ENCODE results near the gene ITPR1. TPM values are rescaled to one million over a fixed set of nuclear protein-coding genes. Genes with fewer than 3 reads are reported as not detected.

The ITPR1 gene
- total RNA-seq, 2 donors from 2014 or later = 7.0 to 18.2 TPM

DNA sequence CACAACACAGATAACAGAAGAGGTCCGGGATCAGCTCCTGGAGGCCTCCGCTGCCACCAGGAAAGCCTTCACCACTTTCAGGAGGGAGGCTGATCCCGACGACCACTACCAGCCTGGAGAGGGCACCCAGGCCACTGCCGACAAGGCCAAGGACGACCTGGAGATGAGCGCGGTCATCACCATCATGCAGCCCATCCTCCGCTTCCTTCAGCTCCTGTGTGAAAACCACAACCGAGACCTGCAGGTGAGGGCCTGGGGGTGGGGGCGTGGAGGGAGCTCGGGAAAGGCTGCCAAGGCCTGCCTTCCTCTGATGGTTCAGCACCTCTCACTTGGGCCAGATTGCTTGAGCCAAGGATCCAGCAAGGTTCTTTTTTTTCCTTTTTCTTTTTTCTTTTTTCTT, 275.4 kb downstream of the ITPR1 start:
- Histone ChIP-seq H3K4me3 (no peak overlapping the region), H3K27ac (no peak overlapping the region), H3K27me3 (no peaks in the 10 kb centered on the region), H3K36me3 (no peaks in the 10 kb centered on the region), H3K9me3 (no peaks in the 10 kb centered on the region), H3K4me1 (peaks cover 13% of the 10 kb centered on the region), H3K9ac (ENCODE audit: low read depth in 2 of 2, low read length in 2 of 2) (no peak overlapping the region)
- DNase-seq = no peak
- intact Hi-C loops (cut with DNase I) = no loop called here
- TF ChIP-seq, protein P1, sequence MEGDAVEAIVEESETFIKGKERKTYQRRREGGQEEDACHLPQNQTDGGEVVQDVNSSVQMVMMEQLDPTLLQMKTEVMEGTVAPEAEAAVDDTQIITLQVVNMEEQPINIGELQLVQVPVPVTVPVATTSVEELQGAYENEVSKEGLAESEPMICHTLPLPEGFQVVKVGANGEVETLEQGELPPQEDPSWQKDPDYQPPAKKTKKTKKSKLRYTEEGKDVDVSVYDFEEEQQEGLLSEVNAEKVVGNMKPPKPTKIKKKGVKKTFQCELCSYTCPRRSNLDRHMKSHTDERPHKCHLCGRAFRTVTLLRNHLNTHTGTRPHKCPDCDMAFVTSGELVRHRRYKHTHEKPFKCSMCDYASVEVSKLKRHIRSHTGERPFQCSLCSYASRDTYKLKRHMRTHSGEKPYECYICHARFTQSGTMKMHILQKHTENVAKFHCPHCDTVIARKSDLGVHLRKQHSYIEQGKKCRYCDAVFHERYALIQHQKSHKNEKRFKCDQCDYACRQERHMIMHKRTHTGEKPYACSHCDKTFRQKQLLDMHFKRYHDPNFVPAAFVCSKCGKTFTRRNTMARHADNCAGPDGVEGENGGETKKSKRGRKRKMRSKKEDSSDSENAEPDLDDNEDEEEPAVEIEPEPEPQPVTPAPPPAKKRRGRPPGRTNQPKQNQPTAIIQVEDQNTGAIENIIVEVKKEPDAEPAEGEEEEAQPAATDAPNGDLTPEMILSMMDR (IDR thresholded peaks at IDR 0.05) = no peak

DNA sequence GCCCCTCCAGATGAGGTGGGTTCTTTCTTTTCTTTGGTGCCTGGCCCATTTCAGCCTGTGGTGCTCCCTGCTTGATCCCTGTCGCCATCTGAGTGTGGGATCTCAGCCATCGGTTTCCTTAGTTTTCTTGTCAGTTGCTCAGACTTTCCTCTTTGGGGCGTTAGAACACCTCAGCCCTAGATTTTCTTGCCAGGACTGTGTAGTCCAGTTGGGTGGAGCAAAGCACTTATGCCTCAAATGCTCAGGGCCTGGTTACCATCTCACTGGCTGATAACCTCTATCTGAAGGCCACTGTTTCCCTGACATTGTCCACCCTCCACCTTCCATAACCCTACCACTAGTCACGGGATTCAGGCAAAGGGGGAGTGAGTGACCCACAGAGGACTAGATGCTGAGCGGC, 277.4 kb downstream of the ITPR1 start:
- intact Hi-C loops (cut with DNase I) = no loop called here
- TF ChIP-seq, protein P1 (IDR thresholded peaks at IDR 0.05) = no peak
- no peaks in the 10 kb centered on the region for H3K9me3 ChIP-seq
- no peak overlapping the region for H3K4me3 ChIP-seq
- H3K36me3 ChIP-seq = no peaks in the 10 kb centered on the region
- DNase-seq = no peak
- no peaks in the 10 kb centered on the region for H3K27me3 ChIP-seq
- no peak overlapping the region for H3K27ac ChIP-seq
- H3K4me1 ChIP-seq = peaks cover 15% of the 10 kb centered on the region
- peak overlapping the region in 1 of 2 donors; percentile 43 for H3K9ac ChIP-seq (ENCODE audit: low read depth in 2 of 2, low read length in 2 of 2)

DNA sequence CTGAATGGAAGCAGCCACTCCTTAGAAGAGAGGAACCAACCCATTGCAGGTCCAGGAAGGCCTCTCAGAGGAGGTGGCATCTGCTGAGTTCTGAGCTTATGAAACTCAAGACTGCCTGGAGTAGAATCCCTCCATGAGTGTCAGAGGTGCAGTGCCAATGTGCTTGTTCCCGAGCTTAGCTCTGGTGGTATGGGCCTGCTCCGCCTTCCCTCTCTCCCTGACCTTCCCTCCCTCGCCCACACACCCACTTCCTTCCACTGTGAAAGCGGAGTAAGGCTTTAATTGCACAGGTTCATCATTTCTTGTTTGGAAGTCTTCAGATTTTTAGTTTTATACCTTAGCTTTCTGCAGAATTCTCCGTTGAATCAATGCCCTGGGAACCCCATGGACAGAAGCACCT, 278.1 kb downstream of the ITPR1 start:
- peak overlapping the region in 1 of 2 donors; percentile 43 for H3K9ac ChIP-seq (ENCODE audit: low read depth in 2 of 2, low read length in 2 of 2)
- TF ChIP-seq, protein P1 (IDR thresholded peaks at IDR 0.05) = no peak
- H3K4me1 ChIP-seq = peaks cover 15% of the 10 kb centered on the region
- H3K27ac ChIP-seq = no peak overlapping the region
- H3K9me3 ChIP-seq = no peaks in the 10 kb centered on the region
- no peak for DNase-seq
- intact Hi-C loops (cut with DNase I) = no loop called here
- no peaks in the 10 kb centered on the region for H3K36me3 ChIP-seq
- H3K27me3 ChIP-seq = no peaks in the 10 kb centered on the region
- H3K4me3 ChIP-seq = no peak overlapping the region

DNA sequence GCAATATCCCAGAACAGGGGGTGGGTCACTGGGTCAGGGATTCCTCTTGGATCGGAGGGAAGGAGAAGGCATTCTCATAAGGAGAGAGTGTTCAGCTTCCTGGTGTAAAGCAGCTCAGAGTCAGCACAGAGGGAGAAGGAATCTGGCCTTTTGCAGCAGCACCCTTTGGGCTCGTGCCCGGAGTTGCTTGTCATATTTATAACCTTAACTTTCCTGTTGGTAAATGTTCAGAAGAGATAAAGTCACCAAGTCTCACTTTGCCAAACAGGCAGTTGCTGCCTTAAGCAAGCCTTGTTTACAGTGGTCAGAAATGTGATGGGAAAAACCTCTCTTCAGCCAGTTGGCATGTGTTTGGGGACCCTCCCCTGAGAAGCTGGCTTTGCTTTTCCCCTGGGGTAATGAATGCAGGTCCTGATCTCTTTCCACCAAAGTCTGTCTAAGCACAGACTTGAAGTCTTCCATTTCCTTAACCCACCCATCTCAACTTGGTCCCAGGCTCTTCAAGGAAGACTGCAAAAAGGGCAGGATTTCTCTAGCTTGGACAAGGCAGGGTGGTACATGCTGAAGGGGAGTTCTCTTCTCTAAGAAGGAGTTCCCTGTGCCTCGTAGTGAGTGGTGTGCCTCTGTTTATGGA, 279.1 kb downstream of the ITPR1 start:
- H3K36me3 ChIP-seq = no peaks in the 10 kb centered on the region
- H3K4me3 ChIP-seq = no peak overlapping the region
- H3K27me3 ChIP-seq = no peaks in the 10 kb centered on the region
- DNase-seq = peak; percentile 85
- no peaks in the 10 kb centered on the region for H3K9me3 ChIP-seq
- H3K9ac ChIP-seq (ENCODE audit: low read depth in 2 of 2, low read length in 2 of 2) = peak overlapping the region in 1 of 2 donors; percentile 73
- TF ChIP-seq, protein P1 (IDR thresholded peaks at IDR 0.05) = no peak
- peaks cover 17% of the 10 kb centered on the region for H3K4me1 ChIP-seq
- H3K27ac ChIP-seq = peak overlapping the region; percentile 84
- intact Hi-C loops (cut with DNase I) = no loop called here

DNA sequence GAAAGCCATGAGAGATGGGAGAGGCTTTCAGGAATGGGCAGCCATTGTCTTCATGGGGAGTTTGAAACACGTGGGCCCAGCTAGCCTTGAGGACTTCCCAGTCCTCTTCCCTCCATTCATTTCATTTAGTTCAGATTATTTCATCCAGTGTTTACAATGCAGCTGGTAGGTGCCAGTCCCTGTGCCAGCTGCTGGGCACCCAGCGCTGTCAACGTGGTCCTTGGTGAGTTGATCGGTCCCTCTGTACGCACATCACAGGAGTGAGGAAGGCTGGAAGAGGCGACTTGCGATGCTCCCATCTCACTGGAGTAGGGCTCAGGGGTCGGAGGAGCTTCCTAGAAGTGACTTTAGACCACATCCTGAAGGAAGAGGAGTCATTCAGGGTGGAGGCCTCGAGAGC, 279.7 kb downstream of the ITPR1 start:
- peak overlapping the region; percentile 84 for H3K27ac ChIP-seq
- H3K4me1 ChIP-seq = peaks cover 18% of the 10 kb centered on the region
- no peak overlapping the region for H3K4me3 ChIP-seq
- no peaks in the 10 kb centered on the region for H3K27me3 ChIP-seq
- TF ChIP-seq, protein P1 (IDR thresholded peaks at IDR 0.05) = no peak
- intact Hi-C loops (cut with DNase I) = no loop called here
- no peaks in the 10 kb centered on the region for H3K36me3 ChIP-seq
- no peaks in the 10 kb centered on the region for H3K9me3 ChIP-seq
- H3K9ac ChIP-seq (ENCODE audit: low read depth in 2 of 2, low read length in 2 of 2) = peak overlapping the region in 1 of 2 donors; percentile 73
- no peak for DNase-seq
